GM18873 (cell line): Measurements from ENCODE around the gene KCNS1.

Experiments used
- ATAC-seq: cut with Tn5 transposase; IDR thresholded peaks from one replicate; pipeline ENCODE4 v1.9.1; 2021; ENCODE audit warnings: mild to moderate bottlenecking, moderate library complexity, moderate number of reproducible peaks; ENCODE audit not compliant: unreplicated experiment, low FRiP score

KCNS1 gene

GRCh38 chr20:45053430-45054351, 47.2 kb downstream of the KCNS1 start:
- ATAC-seq: no peak

DNA sequence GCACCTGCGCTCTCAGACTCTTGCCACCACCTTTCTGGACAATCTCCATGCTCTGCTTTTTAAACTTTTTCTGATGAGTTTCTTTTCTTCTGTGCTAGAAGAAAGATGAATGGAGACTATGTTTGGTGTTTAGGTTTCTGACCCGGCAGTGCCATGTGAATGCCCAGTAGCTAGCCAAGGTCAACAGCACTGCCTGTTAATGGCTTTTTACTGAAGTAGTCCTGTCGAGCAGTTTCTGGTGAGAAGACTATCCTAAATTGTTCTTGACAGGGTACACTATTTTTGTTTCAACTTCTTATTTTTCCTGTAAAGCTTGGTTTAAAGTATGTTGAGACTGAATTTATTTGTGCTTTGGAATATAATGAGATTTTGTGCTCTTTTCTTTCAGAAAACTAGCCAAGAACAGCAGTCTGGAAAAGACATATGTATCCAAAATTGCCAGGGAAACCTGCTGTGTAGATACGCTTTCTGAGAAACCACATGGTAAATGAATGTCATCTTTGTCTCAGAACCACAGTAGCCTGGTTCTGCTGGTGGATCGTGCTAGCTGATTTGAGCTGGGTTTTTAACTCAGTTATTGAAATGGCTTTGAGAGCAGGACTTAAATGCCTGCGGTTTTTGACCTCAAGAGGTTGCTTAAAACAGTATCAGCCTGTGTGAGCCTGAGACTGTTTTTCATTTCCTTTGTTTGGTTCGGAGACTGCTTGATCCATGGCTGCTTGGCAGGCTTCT, 48.1 kb downstream of the KCNS1 start:
- no peak for ATAC-seq

DNA sequence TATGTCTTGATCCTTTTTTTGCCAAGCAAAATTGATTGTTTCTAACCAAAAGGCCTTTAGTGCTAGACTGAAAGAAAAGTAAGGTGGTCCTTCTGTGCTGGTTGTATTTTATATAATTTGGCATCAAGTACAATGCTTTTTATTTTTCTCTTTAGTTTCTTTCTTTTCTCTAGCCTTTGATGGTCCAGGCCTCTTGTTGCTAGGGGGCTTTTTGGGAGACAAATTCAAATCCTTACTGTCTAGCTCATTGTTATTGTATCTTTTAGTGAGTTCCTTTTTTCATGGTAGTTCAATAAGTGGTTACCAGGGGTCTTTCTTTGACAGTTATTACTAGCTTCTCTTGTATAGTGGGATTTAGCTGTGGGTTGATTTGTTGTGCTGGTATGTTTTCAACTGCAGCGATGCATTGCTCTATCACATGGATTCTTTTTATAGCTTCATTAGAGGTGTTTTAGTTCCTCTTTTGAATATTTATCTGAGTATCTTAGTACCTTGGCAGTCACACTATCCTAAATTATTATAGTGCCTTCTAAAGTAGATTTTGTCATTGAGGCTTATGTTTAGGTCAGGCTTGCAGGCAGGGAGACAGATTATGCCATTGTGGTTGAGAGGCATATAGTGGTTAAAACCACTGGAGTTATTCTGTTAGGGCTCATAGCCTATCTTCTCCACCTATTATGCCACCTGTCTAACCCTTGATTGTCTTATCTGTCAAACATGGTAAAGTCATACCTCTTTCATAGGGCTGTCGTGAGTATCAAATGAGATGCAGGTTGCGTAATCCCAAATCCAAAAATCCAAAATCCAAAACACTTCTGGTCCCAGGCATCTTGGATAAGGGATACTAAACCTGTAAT, 49.5 kb downstream of the KCNS1 start:
- ATAC-seq: no peak

DNA sequence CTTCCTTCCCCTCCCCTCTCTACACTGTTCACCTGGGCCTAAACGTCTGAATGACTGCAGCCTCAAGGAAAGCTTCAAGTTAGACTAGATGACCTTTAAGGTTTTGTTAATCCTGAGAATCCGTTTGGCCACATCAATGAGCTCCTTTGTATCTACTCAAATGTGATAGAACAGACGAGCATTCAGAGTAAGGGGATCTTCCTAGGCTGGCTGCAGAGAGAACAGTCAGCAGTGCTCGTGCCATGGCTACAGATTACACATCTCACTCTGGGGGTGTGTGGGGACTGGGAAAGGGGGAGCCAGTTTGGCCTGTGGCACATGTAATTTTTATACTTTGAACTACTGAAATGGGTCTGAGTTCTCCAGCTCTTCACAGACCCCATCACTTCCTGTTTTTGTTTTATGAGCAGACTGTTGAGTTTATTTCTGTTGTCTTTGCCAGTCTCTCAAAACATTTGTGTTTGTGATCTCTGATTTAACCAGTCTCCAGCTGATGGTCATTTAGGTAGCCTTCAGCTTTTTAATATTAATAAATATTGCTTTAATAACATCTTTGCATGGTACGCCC, 50.9 kb downstream of the KCNS1 start:
- no peak for ATAC-seq

DNA sequence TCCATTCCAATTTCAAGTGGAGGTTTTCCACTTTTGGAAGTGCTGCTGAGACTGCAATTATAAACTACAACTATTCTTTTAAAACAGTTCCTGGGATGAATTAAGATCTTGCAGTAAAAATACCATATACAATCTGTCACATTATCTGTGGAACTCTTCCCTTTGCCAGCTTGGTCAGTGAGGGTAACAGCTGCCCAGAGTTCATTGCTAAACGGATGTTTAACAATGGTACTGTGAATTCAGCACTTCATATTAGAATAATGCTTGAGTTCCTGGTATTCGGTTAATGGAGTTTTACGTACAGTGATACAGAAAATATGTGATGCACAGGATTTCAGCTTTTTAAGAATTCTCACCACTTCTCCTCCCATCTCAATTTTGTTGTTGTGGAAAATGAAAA, 51.5 kb downstream of the KCNS1 start:
- ATAC-seq: no peak

GRCh38 chr20:45047581-45048119, 53.3 kb downstream of the KCNS1 start:
- ATAC-seq: no peak

GRCh38 chr20:45044601-45045000, 56.3 kb downstream of the KCNS1 start:
- ATAC-seq: no peak

- ATAC-seq: no peak
Measured at GRCh38 chr20:45044084-45044573, 56.8 kb downstream of the KCNS1 start.

DNA sequence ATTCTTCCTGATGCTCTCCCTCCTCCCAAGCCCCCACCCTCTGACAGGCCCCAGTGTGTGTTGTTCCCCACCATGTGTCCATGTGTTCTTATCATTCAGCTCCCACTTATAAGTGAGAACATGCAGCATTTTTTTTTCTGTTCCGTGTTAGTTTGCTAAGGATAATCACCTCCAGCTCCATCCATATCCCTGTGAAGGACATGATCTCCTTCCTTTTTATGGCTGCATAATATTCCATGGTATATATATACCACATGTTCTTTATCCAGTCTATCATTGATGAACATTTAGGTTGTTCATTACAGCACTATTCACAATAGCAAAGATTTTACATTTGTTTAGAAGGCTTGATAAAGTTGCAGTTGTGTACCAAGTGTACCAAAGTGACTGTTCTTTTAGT, 57.9 kb downstream of the KCNS1 start:
- no peak for ATAC-seq
